Smooth muscle cell (in vitro differentiated cells): ENCODE measurements around the gene ADK. TPM values are rescaled to one million over a fixed set of nuclear protein-coding genes. Genes with fewer than 3 reads are reported as not detected.

Source experiments
- DNase-seq: peaks from one replicate; lab custom pipeline; 2025; ENCODE audit not compliant: unreplicated experiment; lab: John Stamatoyannopoulos, UW
- H2AFZ ChIP-seq: fragments of 200-600 bp; sonication (generic); 2 replicates; pipeline ENCODE4 v1.6.0; 2016; ENCODE audit warnings: antibody characterized with exemption, low read depth, mild to moderate bottlenecking
- H3F3A ChIP-seq: fragments of 200-600 bp; sonication (generic); 2 replicates; pipeline ENCODE4 v1.6.0; 2017; ENCODE audit warnings: antibody characterized with exemption, low read depth
- H3K27ac ChIP-seq: fragments of 200-600 bp; sonication (generic); 2 replicates; pipeline ENCODE4 v1.5.1; 2016; ENCODE audit warnings: low read depth, mild to moderate bottlenecking
- H3K27me3 ChIP-seq: fragments of 200-600 bp; sonication (generic); 2 replicates; pipeline ENCODE4 v1.6.1; 2016; ENCODE audit warnings: low read depth, mild to moderate bottlenecking
- H3K36me3 ChIP-seq: fragments of 200-600 bp; sonication (generic); 2 replicates; pipeline ENCODE4 v1.5.1; 2016; ENCODE audit warnings: low read depth
- H3K4me1 ChIP-seq: fragments of 200-600 bp; sonication (generic); 2 replicates; pipeline ENCODE4 v1.5.1; 2016; ENCODE audit warnings: low read depth
- H3K4me2 ChIP-seq: fragments of 200-600 bp; sonication (generic); 2 replicates; pipeline ENCODE4 v1.6.0; 2016; ENCODE audit warnings: mild to moderate bottlenecking
- H3K4me3 ChIP-seq: fragments of 200-600 bp; sonication (generic); 2 replicates; pipeline ENCODE4 v1.5.1; 2016; ENCODE audit warnings: mild to moderate bottlenecking
- H3K79me2 ChIP-seq: fragments of 200-600 bp; sonication (generic); 2 replicates; pipeline ENCODE4 v1.6.0; 2016; ENCODE audit warnings: low read depth, mild to moderate bottlenecking
- H3K9ac ChIP-seq: fragments of 200-600 bp; sonication (generic); 2 replicates; pipeline ENCODE4 v1.6.0; 2016; ENCODE audit warnings: low read depth
- H3K9me3 ChIP-seq: fragments of 200-600 bp; sonication (generic); replicated peaks from 2 replicates; pipeline ENCODE4 v1.5.1; 2016; ENCODE audit warnings: low read depth
- H4K20me1 ChIP-seq: fragments of 200-600 bp; sonication (generic); 2 replicates; pipeline ENCODE4 v1.6.0; 2016; ENCODE audit warnings: low read depth
- CTCF ChIP-seq: fragments of 200-600 bp; sonication (generic); IDR thresholded peaks from 2 replicates; pipeline ENCODE4 v1.5.1; 2017; ENCODE audit warnings: borderline replicate concordance, mild to moderate bottlenecking, antibody characterized with exemption; ENCODE audit not compliant: insufficient read depth, poor library complexity, severe bottlenecking
- WGBS: methylation state at CpG from one replicate; pipeline ENCODE4 v1.1.7; 2016; ENCODE audit warnings: low lambda C conversion rate; 5-methylcytosine and 5-hydroxymethylcytosine counted together
- polyA plus RNA-seq: library from polyadenylated mRNA; unstranded; fragments of >200 nt; fragmentation: Nextera tagmentation; extraction: Ambion mirVana; gene quantifications from 2 replicates; pipeline ENCODE4 v1.2.1, GENCODE V29; 2016
- total RNA-seq: library from RNA; depleted of rRNA; stranded (reverse); fragments of >200 nt; gene quantifications from 2 replicates; pipeline ENCODE4 v1.2.3, GENCODE V29; 2014

The ADK gene
- total and polyA plus RNA-seq, 2 experiments from 2014 or later = 19.4 to 25.1 TPM

GRCh38 chr10:74383642-74384041 is 232.6 kb downstream of the ADK start:
- Histone ChIP-seq H3K4me2 (no peak overlapping the region), H3K79me2 (no peaks in the 10 kb centered on the region), H3K4me3 (no peak overlapping the region), H4K20me1 (peaks cover 6% of the 10 kb centered on the region), H3K9ac (no peak overlapping the region), H3F3A (no peaks in the 10 kb centered on the region), H3K4me1 (no peaks in the 10 kb centered on the region), H2AFZ (no peak overlapping the region), H3K27me3 (no peaks in the 10 kb centered on the region), H3K36me3 (no peaks in the 10 kb centered on the region), H3K27ac (no peak overlapping the region), H3K9me3 (no peaks in the 10 kb centered on the region)
- no peak for TF ChIP-seq CTCF
- no peak for DNase-seq

- no peak overlapping the region for H3K27ac ChIP-seq
- no peaks in the 10 kb centered on the region for H3K4me1 ChIP-seq
- H3K36me3 ChIP-seq = no peaks in the 10 kb centered on the region
- no peaks in the 10 kb centered on the region for H3K9me3 ChIP-seq
- no peaks in the 10 kb centered on the region for H3K79me2 ChIP-seq
- H4K20me1 ChIP-seq = peaks cover 6% of the 10 kb centered on the region
- no peaks in the 10 kb centered on the region for H3F3A ChIP-seq
- H3K4me2 ChIP-seq = no peak overlapping the region
- no peak for TF ChIP-seq CTCF
- H3K9ac ChIP-seq = no peak overlapping the region
- WGBS = 81% methylated on average over 3 of the region's 3 CpGs
- H3K4me3 ChIP-seq = no peak overlapping the region
- H3K27me3 ChIP-seq = no peaks in the 10 kb centered on the region
- no peak overlapping the region for H2AFZ ChIP-seq
- no peak for DNase-seq
These were observed 233.7 kb downstream of the ADK start for GRCh38 chr10:74384615-74385183.

GRCh38 chr10:74388801-74389200 is 237.8 kb downstream of the ADK start:
- Histone ChIP-seq H2AFZ (no peak overlapping the region), H3K9me3 (no peaks in the 10 kb centered on the region), H3K36me3 (no peaks in the 10 kb centered on the region), H3K9ac (no peak overlapping the region), H3F3A (no peaks in the 10 kb centered on the region), H4K20me1 (no peaks in the 10 kb centered on the region), H3K4me3 (no peak overlapping the region), H3K27me3 (no peaks in the 10 kb centered on the region), H3K4me2 (no peak overlapping the region), H3K4me1 (no peaks in the 10 kb centered on the region), H3K27ac (no peak overlapping the region), H3K79me2 (no peaks in the 10 kb centered on the region)
- DNase-seq = no peak
- TF ChIP-seq CTCF = no peak

GRCh38 chr10:74391786-74392185 is 240.8 kb downstream of the ADK start:
- DNase-seq = no peak
- WGBS = 86% methylated on average over 1 of the region's 1 CpG
- H3K27ac ChIP-seq = no peak overlapping the region
- H3K79me2 ChIP-seq = no peaks in the 10 kb centered on the region
- H4K20me1 ChIP-seq = no peaks in the 10 kb centered on the region
- no peaks in the 10 kb centered on the region for H3K4me1 ChIP-seq
- H3K9ac ChIP-seq = no peak overlapping the region
- no peaks in the 10 kb centered on the region for H3K36me3 ChIP-seq
- H3K4me3 ChIP-seq = no peak overlapping the region
- H3K27me3 ChIP-seq = no peaks in the 10 kb centered on the region
- no peak for TF ChIP-seq CTCF
- H2AFZ ChIP-seq = no peak overlapping the region
- H3F3A ChIP-seq = no peaks in the 10 kb centered on the region
- H3K4me2 ChIP-seq = no peak overlapping the region
- no peaks in the 10 kb centered on the region for H3K9me3 ChIP-seq
